GM18867 (cell line): Measurements from ENCODE around the gene ENDOV.

ENCODE experiments used
- ATAC-seq: cut with Tn5 transposase; IDR thresholded peaks from one replicate; pipeline ENCODE4 v1.9.1; 2021; ENCODE audit warnings: mild to moderate bottlenecking, moderate library complexity; ENCODE audit not compliant: unreplicated experiment

Gene ENDOV

GRCh38 chr17:80414508-80414802 lies 512 bp upstream of the ENDOV start:
- ATAC-seq: no peak

- ATAC-seq: no peak
Observed at GRCh38 chr17:80415626-80416137, 715 bp downstream of the ENDOV start.

GRCh38 chr17:80416260-80416939 lies 1.4 kb downstream of the ENDOV start:
- no peak for ATAC-seq

- ATAC-seq: no peak
Observed at GRCh38 chr17:80416940-80417293, 1.9 kb downstream of the ENDOV start.

GRCh38 chr17:80418589-80418988 lies 3.6 kb downstream of the ENDOV start:
- ATAC-seq: no peak

GRCh38 chr17:80419255-80419654 lies 4.3 kb downstream of the ENDOV start:
- no peak for ATAC-seq

- no peak for ATAC-seq
Observed at GRCh38 chr17:80421381-80422090, 6.6 kb downstream of the ENDOV start.

- ATAC-seq: no peak
Observed at GRCh38 chr17:80422276-80422675, 7.3 kb downstream of the ENDOV start.

GRCh38 chr17:80422981-80423380 lies 8.0 kb downstream of the ENDOV start:
- no peak for ATAC-seq

GRCh38 chr17:80423536-80424225 lies 8.7 kb downstream of the ENDOV start:
- no peak for ATAC-seq

- ATAC-seq: no peak
Observed at GRCh38 chr17:80424261-80424660, 9.3 kb downstream of the ENDOV start.

- no peak for ATAC-seq
Observed at GRCh38 chr17:80424878-80425765, 10.2 kb downstream of the ENDOV start.

- ATAC-seq: no peak
Observed at GRCh38 chr17:80425835-80426426, 11.0 kb downstream of the ENDOV start.

GRCh38 chr17:80426671-80427326 lies 11.8 kb downstream of the ENDOV start:
- ATAC-seq: peak; percentile 62

- no peak for ATAC-seq
Observed at GRCh38 chr17:80427366-80428282, 12.7 kb downstream of the ENDOV start.

GRCh38 chr17:80428363-80428762 lies 13.4 kb downstream of the ENDOV start:
- no peak for ATAC-seq

- no peak for ATAC-seq
Observed at GRCh38 chr17:80428796-80429195, 13.8 kb downstream of the ENDOV start.

GRCh38 chr17:80429356-80430275 lies 14.6 kb downstream of the ENDOV start:
- no peak for ATAC-seq
